IMR-90 (cell line): Measurements from ENCODE around the gene PCDHGA12. TPM values are rescaled to one million over a fixed set of nuclear protein-coding genes. Genes with fewer than 3 reads are reported as not detected.

Experiments used
- ATAC-seq: fragments of 200-7000 bp; cut with Tn5 transposase; 2 replicates; pipeline ENCODE4 v1.9.1; 2020; ENCODE audit warnings: low read depth, mild to moderate bottlenecking, moderate library complexity
- BruUV-seq: library from RNA; stranded (reverse); fragments of 400-500 nt; replicated peaks from 2 replicates; lab custom pipeline; 2021; lab: Mats Ljungman, UMichigan
- CTCF ChIA-PET: fragments of 300-600 bp; formaldehyde crosslinking; extraction: SDS; loops from one replicate; lab custom pipeline; 2021; ENCODE audit warnings: antibody characterized with exemption; lab: Yijun Ruan, JAX
- POLR2A ChIA-PET: fragments of 300-600 bp; sonication (Branson Sonifier 250); formaldehyde crosslinking; loops from one replicate; lab custom pipeline; 2022; ENCODE audit warnings: antibody characterized with exemption; ENCODE audit not compliant: unreplicated experiment; lab: Charles Lee
- DNase-seq: peaks from one replicate; pipeline ENCODE4 v3.0.0; 2013
- H2AFZ ChIP-seq: replicated peaks from 2 replicates; pipeline ENCODE3; 2013; ENCODE audit warnings: low read length, mild to moderate bottlenecking; ENCODE audit not compliant: poor library complexity
- H2AK5ac ChIP-seq: 2 replicates; pipeline ENCODE4 v1.6.1; 2013; ENCODE audit warnings: low read depth, low read length, inconsistent platforms
- H2AK9ac ChIP-seq: replicated peaks from 2 replicates; pipeline ENCODE3; 2013; ENCODE audit warnings: mild to moderate bottlenecking, low read depth, low read length, moderate library complexity; ENCODE audit not compliant: poor library complexity
- H2BK120ac ChIP-seq: 2 replicates; pipeline ENCODE4 v1.6.1; 2013; ENCODE audit warnings: low read depth, low read length, inconsistent platforms
- H2BK15ac ChIP-seq: 3 replicates; pipeline ENCODE4 v1.6.1; 2013; ENCODE audit warnings: low read depth, low read length, inconsistent platforms
- H2BK20ac ChIP-seq: 2 replicates; pipeline ENCODE4 v1.6.1; 2013; ENCODE audit warnings: low read depth, mild to moderate bottlenecking, inconsistent platforms, low read length, moderate library complexity
- H2BK5ac ChIP-seq: 2 replicates; pipeline ENCODE4 v1.6.1; 2013; ENCODE audit warnings: mild to moderate bottlenecking, low read depth, low read length, inconsistent platforms; ENCODE audit not compliant: poor library complexity, severe bottlenecking
- H3K14ac ChIP-seq: replicated peaks from 2 replicates; pipeline ENCODE4 v1.6.1; 2013; ENCODE audit warnings: low read depth, low read length, inconsistent platforms
- H3K18ac ChIP-seq: 2 replicates; pipeline ENCODE4 v1.6.1; 2013; ENCODE audit warnings: low read depth, low read length, control low read depth
- H3K23ac ChIP-seq: 2 replicates; pipeline ENCODE4 v1.6.1; 2013; ENCODE audit warnings: low read depth, low read length, inconsistent platforms
- H3K27ac ChIP-seq: 2 replicates; pipeline ENCODE4 v1.5.1; 2013; ENCODE audit warnings: mild to moderate bottlenecking, control low read depth, low read length; ENCODE audit not compliant: insufficient read depth
- H3K27me3 ChIP-seq: 2 replicates; pipeline ENCODE4 v1.6.1; 2013; ENCODE audit warnings: low read length; ENCODE audit not compliant: control insufficient read depth, insufficient read depth
- H3K36me3 ChIP-seq: 2 replicates; pipeline ENCODE4 v1.6.1; 2013; ENCODE audit warnings: low read length, mixed read lengths; ENCODE audit not compliant: control insufficient read depth, insufficient read depth
- H3K4ac ChIP-seq: 2 replicates; pipeline ENCODE4 v1.6.1; 2013; ENCODE audit warnings: low read depth, low read length, inconsistent platforms
- H3K4me1 ChIP-seq: 2 replicates; pipeline ENCODE4 v1.6.1; 2013; ENCODE audit warnings: low read length, mixed read lengths; ENCODE audit not compliant: control insufficient read depth, insufficient read depth
- H3K4me2 ChIP-seq: 2 replicates; pipeline ENCODE4 v1.6.1; 2013; ENCODE audit warnings: low read depth, mild to moderate bottlenecking, control low read depth, low read length, moderate library complexity
- H3K4me3 ChIP-seq: 2 replicates; pipeline ENCODE4 v1.5.1; 2013; ENCODE audit warnings: low read depth, mild to moderate bottlenecking, control low read depth, low read length, moderate library complexity; ENCODE audit not compliant: insufficient read depth
- H3K56ac ChIP-seq: 2 replicates; pipeline ENCODE4 v1.6.1; 2013; ENCODE audit warnings: low read length, inconsistent platforms; ENCODE audit not compliant: insufficient read depth; ENCODE audit errors: extremely low read depth
- H3K79me1 ChIP-seq, 2 experiments: 2 replicates each; pipeline ENCODE4 v1.6.1; 2013; ENCODE audit warnings: low read length in 2 of 2, inconsistent platforms in 1 of 2, low read depth in 1 of 2
- H3K9ac ChIP-seq: 2 replicates; pipeline ENCODE4 v1.6.1; 2013; ENCODE audit warnings: low read depth, low read length, control low read depth
- H3K9me1 ChIP-seq: 2 replicates; pipeline ENCODE4 v1.6.1; 2013; ENCODE audit warnings: low read length, inconsistent platforms; ENCODE audit not compliant: insufficient read depth
- H3K9me3 ChIP-seq: 2 replicates; pipeline ENCODE4 v1.6.1; 2013; ENCODE audit warnings: low read length; ENCODE audit not compliant: control insufficient read depth, insufficient read depth
- H4K20me1 ChIP-seq: 2 replicates; pipeline ENCODE4 v1.6.1; 2013; ENCODE audit warnings: low read length, inconsistent platforms; ENCODE audit not compliant: insufficient read depth
- H4K5ac ChIP-seq: 2 replicates; pipeline ENCODE4 v1.6.1; 2013; ENCODE audit warnings: mild to moderate bottlenecking, low read depth, low read length, control low read depth
- H4K8ac ChIP-seq, 2 experiments: 2 replicates each; pipeline ENCODE4 v1.6.1; 2013; ENCODE audit warnings: low read depth in 2 of 2, low read length in 2 of 2, control low read depth in 1 of 2, inconsistent platforms in 1 of 2
- H4K91ac ChIP-seq: 2 replicates; pipeline ENCODE4 v1.6.1; 2013; ENCODE audit warnings: low read depth, low read length, inconsistent platforms; ENCODE audit not compliant: insufficient read depth
- BHLHE40 ChIP-seq: fragments of 150-350 bp; IDR thresholded peaks from 2 replicates; pipeline ENCODE4 v1.6.1; 2016; ENCODE audit warnings: mild to moderate bottlenecking, low read depth, low read length
- CEBPB ChIP-seq: IDR thresholded peaks from 2 replicates; pipeline ENCODE4 v1.6.1; 2012; ENCODE audit warnings: low read depth, low read length, improper control_type of control experiment
- CHD1 ChIP-seq: IDR thresholded peaks from 2 replicates; pipeline ENCODE4 v1.6.1; 2012; ENCODE audit warnings: low read depth, low read length, improper control_type of control experiment
- CTCF ChIP-seq: conservative IDR thresholded peaks from 2 replicates; pipeline ENCODE4 v1.5.1; 2012; ENCODE audit warnings: mild to moderate bottlenecking, low read depth, low read length, improper control_type of control experiment
- ELK1 ChIP-seq: fragments of 150-350 bp; IDR thresholded peaks from 2 replicates; pipeline ENCODE4 v1.6.1; 2016; ENCODE audit warnings: low read depth, mild to moderate bottlenecking, low read length, moderate library complexity, borderline replicate concordance
- FOS ChIP-seq: fragments of 150-350 bp; IDR thresholded peaks from 2 replicates; pipeline ENCODE4 v1.6.1; 2016; ENCODE audit warnings: low read depth, low read length
- MAFK ChIP-seq: IDR thresholded peaks from 2 replicates; pipeline ENCODE4 v1.6.1; 2012; ENCODE audit warnings: low read depth, low read length, improper control_type of control experiment
- MAZ ChIP-seq: IDR thresholded peaks from 2 replicates; pipeline ENCODE4 v1.6.1; 2012; ENCODE audit warnings: low read depth, mild to moderate bottlenecking, low read length, improper control_type of control experiment, moderate library complexity, borderline replicate concordance
- MXI1 ChIP-seq: IDR thresholded peaks from 2 replicates; pipeline ENCODE4 v1.6.1; 2012; ENCODE audit warnings: low read depth, mild to moderate bottlenecking, low read length, moderate library complexity, borderline replicate concordance
- NFE2L2 ChIP-seq: fragments of 150-350 bp; IDR thresholded peaks from 2 replicates; pipeline ENCODE4 v1.6.1; 2016; ENCODE audit warnings: low read depth, mild to moderate bottlenecking, low read length
- POLR2A ChIP-seq: IDR thresholded peaks from 2 replicates; pipeline ENCODE4 v1.6.1; 2012; ENCODE audit warnings: mild to moderate bottlenecking, low read depth, low read length
- RAD21 ChIP-seq: IDR thresholded peaks from 2 replicates; pipeline ENCODE4 v1.6.1; 2012; ENCODE audit warnings: low read length, improper control_type of control experiment
- RCOR1 ChIP-seq: IDR thresholded peaks from 2 replicates; pipeline ENCODE4 v1.6.1; 2012; ENCODE audit warnings: mild to moderate bottlenecking, low read length, improper control_type of control experiment; ENCODE audit not compliant: insufficient replicate concordance
- RFX5 ChIP-seq: IDR thresholded peaks from 2 replicates; pipeline ENCODE4 v1.8.0; 2012; ENCODE audit warnings: low read depth, mild to moderate bottlenecking, low read length, moderate library complexity
- SMC3 ChIP-seq: fragments of 150-350 bp; IDR thresholded peaks from 2 replicates; pipeline ENCODE4 v1.6.1; 2016; ENCODE audit warnings: low read depth, mild to moderate bottlenecking, antibody characterized with exemption, low read length, moderate library complexity
- USF2 ChIP-seq: fragments of 150-350 bp; IDR thresholded peaks from 2 replicates; pipeline ENCODE4 v1.6.1; 2017; ENCODE audit warnings: mild to moderate bottlenecking, antibody characterized with exemption, low read length, low read depth
- WGBS, 2 experiments: methylation state at CpG; one replicate each; pipeline versions ENCODE4 v1.1.5 to v1.1.7; 2013; ENCODE audit warnings: missing lambda C conversion rate in 2 of 2; ENCODE audit not compliant: insufficient read length in 1 of 2; ENCODE audit errors: extremely low coverage in 2 of 2; 5-methylcytosine and 5-hydroxymethylcytosine counted together
- dilution Hi-C: fragments of 300-500 bp; cut with HindIII; formaldehyde crosslinking; loops from one replicate; pipeline ENCODE4 v1.14.3; 2018; ENCODE audit warnings: low sequenced_read_pairs; ENCODE audit not compliant: unreplicated experiment
- in situ Hi-C: fragments of 300-500 bp; cut with MboI; formaldehyde crosslinking; loops from 3 replicates; pipeline ENCODE4 v1.14.3; 2019; ENCODE audit warnings: low sequenced_read_pairs, inconsistent platforms, mixed read lengths
- intact Hi-C: fragments of 100-400 bp; cut with micrococcal nuclease; formaldehyde crosslinking; loops from 2 replicates; pipeline ENCODE4 v1.10.0; 2022
- polyA plus RNA-seq, 3 experiments: library from polyadenylated mRNA; depleted of rRNA; stranded (reverse); fragments of >200 nt; gene quantifications; 2 replicates each; pipeline ENCODE4 v1.2.3, GENCODE V29; 2012; ENCODE audit warnings: low replicate concordance in 1 of 3
- total RNA-seq: library from RNA; depleted of rRNA; stranded (reverse); fragments of >200 nt; gene quantifications from 2 replicates; pipeline ENCODE4 v1.2.3, GENCODE V29; 2012

The PCDHGA12 gene
- total and polyA plus RNA-seq, 2 of the 4 experiments (the other 2 are of a cell fraction): 7.9 to 8.8 TPM

GRCh38 chr5:141398608-141399007 lies 31.7 kb upstream of the PCDHGA12 start:
- Histone ChIP-seq H3K27ac (no peak overlapping the region), H3K4me3 (no peak overlapping the region), H2BK120ac (no peak overlapping the region), H3K9me3 (peaks cover 49% of the 10 kb centered on the region), H3K9ac (no peak overlapping the region), H3K79me1 (peaks cover 7 to 15% of the 10 kb centered on the region in 2 experiments; a peak in 3 of 4 replicates), H3K4me1 (no peaks in the 10 kb centered on the region), H2BK15ac (no peak overlapping the region), H3K4ac (no peak overlapping the region), H2BK20ac (no peak overlapping the region), H3K36me3 (peaks cover 18% of the 10 kb centered on the region), H3K9me1 (no peaks in the 10 kb centered on the region), H4K8ac (no peak overlapping the region), H3K27me3 (no peaks in the 10 kb centered on the region), H2BK5ac (no peak overlapping the region), H3K14ac (no peak overlapping the region), H3K18ac (no peak overlapping the region), H4K20me1 (no peaks in the 10 kb centered on the region), H4K5ac (no peak overlapping the region; the same call in 1 of the 2 replicates), H2AFZ (no peak overlapping the region), H3K23ac (no peak overlapping the region), H2AK9ac (no peak overlapping the region), H2AK5ac (no peak overlapping the region), H3K56ac (no peak overlapping the region), H3K4me2 (peak overlapping the region; percentile 13; the same call in 1 of the 2 replicates), H4K91ac (no peak overlapping the region)
- ATAC-seq: no peak
- 42% methylated on average over 4 of the region's 15 CpGs; no CpG with 5 or more reads in 1 of the 2 experiments for WGBS, 2 experiments
- TF ChIP-seq RAD21 (no peak), CHD1 (no peak), FOS (no peak), BHLHE40 (no peak), CEBPB (no peak), MXI1 (no peak), SMC3 (no peak), RCOR1 (no peak), MAFK (no peak), CTCF (no peak), NFE2L2 (no peak), USF2 (no peak), ELK1 (no peak), POLR2A (no peak), MAZ (no peak), RFX5 (no peak)
- intact Hi-C loops: no loop called here
- POLR2A ChIA-PET: no interaction called here
- BruUV-seq: TSS peak; percentile 42
- CTCF ChIA-PET: no interaction called here
- no peak for DNase-seq
- dilution Hi-C loops: no loop called here
- in situ Hi-C loops: no loop called here
